GM18507 (cell line): ENCODE measurements around the gene SERPINE2.

Experiments used
- DNase-seq: peaks from one replicate; pipeline ENCODE4 v3.0.0; 2011; ENCODE audit warnings: low read depth; ENCODE audit not compliant: insufficient read length; ENCODE audit errors: extremely low spot score
- FAIRE-seq: peaks from 2 replicates; lab custom pipeline; 2011; peaks lifted over from hg19 to GRCh38; lab: Jason Lieb, UNC

SERPINE2 gene

DNA sequence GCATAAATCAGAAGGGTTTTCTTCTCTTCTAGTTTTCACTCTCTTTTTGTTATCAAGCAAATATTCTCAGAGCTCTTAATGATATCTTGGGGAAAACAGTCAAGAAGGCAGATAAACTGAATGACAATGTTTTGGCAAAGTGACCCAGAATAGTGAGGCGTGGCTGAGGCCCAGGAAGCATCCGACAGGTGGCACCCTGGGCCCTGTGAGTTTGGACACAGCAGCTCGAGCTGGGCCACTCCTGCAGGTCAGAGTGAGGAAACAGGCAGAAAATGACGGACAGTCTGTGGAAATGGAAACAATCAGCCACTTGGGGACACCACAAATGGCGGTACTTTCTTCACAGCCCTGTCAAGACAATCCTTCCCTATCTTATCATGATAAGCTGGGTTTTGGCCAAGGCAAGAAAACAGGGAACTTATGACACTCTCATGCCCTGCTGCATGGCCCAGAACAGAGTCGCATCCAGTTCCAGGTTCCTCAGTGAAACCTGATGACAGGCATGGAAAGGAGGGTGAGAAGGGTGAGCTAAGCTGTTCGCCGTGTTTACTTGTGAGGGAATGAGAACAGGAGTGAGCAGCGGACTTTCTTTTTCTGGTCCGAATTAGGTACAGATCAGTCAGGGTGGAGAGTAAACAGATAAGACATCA, 49.8 kb downstream of the SERPINE2 start:
- FAIRE-seq (no peak), DNase-seq (no peak)

DNA sequence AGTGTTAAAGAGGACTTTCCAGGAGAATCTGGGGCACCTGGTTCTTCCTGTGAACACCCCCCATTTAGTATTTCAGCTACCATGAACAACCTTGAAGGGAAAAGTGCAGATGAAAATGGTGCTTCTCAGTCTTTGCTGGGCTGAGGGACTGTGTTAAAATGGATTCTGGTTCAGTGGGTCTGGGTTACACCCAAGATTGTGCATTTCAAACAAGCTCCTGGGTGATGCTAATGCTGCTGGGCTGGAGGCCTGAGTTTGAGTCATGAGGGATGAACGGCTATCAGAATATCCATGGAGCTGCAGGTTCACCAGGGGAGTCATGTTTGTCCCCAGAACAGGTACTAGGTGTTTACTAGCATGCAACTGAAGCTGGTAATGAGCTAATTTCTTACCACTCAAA, 57.8 kb downstream of the SERPINE2 start:
- DNase-seq (no peak), FAIRE-seq (no peak)

DNA sequence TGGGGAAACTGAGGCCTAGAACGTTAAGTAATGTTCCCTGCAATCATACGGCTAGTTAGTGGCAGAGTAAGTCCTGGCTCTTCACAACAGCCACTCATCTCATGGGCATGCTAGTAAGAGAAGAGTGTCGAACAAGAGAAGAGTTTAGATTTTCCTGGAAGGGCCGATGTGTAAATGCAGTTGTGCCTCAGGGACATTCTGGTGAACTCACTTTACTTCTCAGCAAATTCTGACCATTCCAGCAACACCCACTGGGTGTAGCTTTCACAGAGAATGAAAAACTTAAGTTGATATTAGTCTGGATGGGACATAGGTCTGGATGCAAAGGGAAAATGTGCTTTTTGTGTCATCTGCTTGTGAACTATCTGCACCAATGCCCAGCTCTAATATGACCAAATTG, 58.3 kb downstream of the SERPINE2 start:
- FAIRE-seq: no peak
- no peak for DNase-seq

DNA sequence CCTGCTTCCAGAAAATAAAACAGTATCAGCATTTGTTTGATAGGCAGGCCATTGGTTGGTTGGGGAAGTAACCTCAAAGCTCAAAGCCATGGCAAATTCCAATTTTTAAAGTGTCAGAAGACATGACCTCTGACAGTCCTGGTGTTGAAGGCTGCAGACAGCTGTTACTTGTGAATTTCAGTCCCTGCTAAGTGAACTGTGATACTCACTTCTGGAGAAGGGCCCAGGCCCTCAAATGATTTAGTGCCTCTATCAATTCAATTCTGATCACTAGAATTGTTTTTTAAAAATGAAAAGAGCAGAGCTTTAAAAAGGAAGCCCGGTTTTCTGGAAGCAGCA, 58.7 kb downstream of the SERPINE2 start:
- FAIRE-seq (no peak), DNase-seq (no peak)

DNA sequence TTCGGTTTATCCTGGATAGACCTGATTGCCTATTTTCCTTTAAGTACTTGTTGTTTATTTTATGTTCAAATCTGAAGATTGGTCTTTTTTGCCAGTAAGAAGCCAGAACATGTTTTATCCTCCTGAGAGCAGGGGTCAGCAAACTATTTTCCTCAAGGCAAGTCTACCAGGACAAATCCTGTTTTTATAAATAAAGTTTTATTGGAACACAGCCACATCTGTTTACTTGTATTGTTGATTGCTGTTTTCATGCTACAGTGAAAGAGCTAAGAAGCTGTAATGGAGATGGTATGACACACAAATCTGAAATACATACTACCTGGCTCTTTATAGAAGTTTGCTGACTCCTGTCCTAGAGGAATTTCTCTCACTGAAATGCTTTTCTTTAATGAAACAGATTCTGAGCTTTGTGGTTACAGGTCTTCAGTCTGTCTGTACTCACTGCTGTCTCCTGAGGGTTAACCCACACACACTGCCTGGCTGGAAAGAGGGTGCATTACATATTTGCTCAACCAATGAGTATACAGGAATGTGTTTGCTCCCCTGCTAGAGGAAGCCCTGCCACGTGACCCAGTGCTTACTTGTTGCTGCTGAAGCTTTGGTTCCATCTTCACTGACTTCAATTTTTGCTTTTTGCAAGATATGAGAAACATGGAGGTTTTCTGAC, 59.2 kb downstream of the SERPINE2 start:
- no peak for FAIRE-seq
- no peak for DNase-seq

DNA sequence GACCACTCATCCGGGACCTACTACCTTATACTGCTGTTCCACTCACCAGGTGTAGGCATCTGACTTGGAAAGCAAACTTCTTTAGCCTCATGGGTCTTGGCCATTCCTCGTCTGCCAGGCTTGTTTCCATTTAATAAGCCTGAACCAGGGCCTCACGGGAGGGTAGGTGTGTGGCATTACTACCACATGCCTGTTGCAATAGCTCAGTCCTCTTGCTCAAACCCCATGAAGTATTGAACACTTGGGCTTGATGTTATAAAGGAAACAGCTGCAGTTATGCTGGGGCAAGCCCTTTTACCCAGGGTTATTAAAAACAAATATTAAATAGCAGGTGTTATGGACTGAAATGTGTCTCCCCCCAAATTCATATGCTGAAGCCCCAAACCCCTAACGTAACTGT, 60.6 kb downstream of the SERPINE2 start:
- no peak for FAIRE-seq

DNA sequence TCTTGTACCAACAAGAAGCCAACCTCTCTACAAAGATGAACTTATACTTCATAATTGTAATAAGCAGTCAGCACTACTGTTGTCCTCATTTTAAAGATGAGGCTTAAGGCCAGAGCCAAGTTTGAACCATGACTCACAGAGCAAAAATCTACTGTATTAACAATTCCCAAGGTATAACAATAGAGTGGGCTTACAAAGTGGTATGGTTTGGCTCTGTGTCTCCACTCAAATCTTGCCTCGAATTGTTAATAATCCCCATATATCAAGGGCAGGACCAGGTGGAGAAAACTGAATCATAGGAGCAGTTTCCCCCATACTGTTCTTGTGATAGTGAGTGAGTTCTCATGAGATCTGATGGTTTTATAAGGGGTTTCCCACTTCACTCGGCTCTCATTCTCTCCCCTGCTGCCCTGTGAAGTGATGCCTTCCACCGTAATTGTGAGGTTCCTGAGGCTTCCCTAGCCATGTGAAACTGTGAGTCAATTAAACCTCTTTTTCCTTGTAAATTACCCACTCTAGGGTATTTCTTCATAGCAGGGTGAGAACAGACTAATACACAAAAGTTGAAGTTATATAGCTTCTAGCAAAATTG, 62.4 kb downstream of the SERPINE2 start:
- DNase-seq (no peak), FAIRE-seq (no peak)

More for the DNA sequence above, 60.6 kb downstream of the SERPINE2 start:
- no peak for DNase-seq

DNA sequence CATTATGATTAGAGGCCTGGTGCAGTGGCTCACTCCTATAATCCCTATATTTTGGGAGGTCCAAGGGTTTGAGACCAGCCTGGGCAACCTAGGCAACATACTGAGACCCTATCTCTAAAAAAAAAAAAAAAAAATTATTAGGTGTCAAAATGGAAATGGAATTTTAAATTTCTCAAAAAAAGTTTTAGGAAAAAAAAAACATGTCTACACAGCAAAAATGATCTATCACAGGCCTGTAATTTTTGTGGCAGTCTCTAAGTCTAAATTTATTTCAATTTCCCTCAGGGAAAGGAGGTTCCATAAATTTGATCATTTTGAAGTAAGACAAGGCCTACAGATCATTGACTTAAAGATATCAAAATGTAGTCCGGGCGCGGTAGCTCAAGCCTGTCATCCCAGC, 65.5 kb downstream of the SERPINE2 start:
- FAIRE-seq (no peak), DNase-seq (no peak)

DNA sequence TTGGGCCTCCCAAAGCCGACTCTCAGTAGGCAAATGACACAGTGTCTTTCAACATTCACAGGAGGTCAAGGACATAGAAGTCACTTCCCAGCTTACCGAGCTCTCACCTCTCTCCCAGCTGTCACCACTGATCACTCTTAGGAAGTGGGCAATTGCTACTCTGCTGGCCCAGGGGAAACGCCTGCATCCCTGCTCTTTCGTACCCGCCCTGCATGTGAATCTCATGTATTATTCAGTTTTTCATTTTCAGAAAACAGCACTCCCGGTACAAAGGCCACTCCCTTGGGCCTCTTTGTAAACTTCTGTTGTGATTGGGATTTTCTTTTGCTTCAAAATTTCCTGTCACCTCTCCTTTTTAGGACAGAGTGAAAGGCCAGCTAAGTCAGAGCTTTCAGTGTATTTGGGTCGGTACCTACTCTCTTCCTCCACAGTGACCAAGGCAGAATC, 66.4 kb downstream of the SERPINE2 start:
- DNase-seq: no peak
- FAIRE-seq: no peak

DNA sequence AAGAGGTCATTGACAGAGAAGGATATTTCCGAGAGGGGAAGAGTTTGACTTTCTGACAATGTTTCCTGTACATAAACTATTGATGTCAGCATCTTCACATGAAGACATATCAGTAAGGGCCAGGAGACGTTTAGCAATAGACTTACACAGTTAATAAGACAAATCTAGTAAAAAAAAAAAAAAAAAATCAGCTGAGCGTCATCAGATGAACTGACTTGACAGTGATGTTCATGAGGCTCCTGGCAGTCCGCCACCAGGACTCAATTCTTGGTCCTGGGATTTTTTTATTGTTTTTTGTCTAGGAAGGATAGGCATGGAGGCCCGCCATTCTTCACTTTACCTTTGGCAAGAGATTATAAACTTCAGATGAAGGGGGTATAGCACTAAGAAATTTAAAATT, 67.4 kb downstream of the SERPINE2 start:
- FAIRE-seq (no peak), DNase-seq (no peak)

DNA sequence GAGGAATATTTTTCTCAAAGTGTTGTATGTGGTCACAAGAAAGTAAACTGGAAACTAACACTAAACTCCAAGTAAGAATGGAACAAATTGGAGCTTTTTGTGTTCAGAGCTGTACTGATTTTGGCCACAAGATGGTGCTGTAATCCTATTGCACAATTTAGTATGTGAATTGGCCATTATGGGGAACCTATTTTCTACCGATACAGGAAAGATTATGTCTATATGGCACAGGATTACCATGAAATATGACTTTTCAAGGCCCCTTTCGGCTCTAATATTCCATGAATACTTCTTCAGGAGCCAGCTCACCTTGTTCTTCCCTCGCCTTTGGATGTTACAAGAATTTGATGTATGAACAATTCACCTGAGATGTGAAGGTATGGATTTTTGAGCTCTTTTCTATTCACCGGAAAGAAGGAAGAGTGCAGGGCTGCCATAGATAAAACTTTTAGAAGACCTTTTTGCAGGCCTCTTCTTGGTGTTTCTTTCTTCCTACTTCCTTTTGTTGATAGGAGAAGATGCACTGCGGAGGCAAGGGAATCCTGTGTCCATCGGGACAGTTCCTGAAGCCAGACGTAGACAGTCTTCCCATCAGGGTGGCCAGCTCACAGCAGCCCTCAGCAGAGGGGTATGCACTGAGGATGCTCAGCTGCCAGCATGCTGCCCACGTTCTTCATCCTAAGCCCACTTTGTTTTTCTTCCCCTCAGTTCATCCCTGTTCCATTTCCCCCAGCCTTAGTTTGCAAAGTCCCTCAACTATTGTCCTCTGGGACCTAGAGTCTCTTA, 68.5 kb downstream of the SERPINE2 start:
- FAIRE-seq: peak; percentile 86

DNA sequence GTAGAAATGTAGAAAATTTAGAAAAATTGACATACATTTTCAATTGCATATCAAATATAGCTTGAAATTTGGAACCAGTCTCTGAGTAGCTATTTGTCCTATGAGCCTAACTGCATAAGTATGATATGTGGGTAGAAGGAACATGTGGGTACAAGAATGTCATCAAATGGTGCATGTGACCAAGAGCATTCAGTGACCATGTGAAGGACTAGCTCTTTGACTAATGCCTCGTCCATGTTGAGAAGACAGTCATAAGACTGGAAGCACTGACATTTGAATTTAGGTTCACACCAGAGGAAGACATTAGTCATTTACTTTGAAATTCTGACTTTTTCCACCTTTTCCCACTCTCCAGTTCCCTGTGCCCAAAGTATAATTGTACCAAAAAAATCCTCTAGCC, 69.2 kb downstream of the SERPINE2 start:
- DNase-seq: no peak
- no peak for FAIRE-seq

More for the DNA sequence above, 68.5 kb downstream of the SERPINE2 start:
- no peak for DNase-seq

DNA sequence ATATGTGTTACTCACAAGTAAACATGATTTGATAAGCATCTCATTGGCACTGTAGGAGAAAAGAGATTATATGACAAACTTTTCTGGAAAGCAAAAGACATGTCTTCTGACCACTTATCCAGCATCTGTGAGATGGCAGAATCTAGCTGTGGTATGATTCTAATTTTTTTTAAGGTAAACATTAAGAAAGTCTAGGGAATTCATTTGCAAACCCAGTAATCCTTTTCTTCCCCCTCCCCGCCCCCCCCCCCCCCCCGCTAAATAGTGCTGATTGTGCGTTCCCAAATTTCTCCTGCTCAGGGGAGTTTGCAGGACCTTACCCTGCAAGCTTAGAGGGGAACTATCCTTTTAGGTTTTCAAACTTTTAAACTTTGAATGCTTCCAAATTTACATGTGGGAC, 69.8 kb downstream of the SERPINE2 start:
- FAIRE-seq (no peak), DNase-seq (no peak)

DNA sequence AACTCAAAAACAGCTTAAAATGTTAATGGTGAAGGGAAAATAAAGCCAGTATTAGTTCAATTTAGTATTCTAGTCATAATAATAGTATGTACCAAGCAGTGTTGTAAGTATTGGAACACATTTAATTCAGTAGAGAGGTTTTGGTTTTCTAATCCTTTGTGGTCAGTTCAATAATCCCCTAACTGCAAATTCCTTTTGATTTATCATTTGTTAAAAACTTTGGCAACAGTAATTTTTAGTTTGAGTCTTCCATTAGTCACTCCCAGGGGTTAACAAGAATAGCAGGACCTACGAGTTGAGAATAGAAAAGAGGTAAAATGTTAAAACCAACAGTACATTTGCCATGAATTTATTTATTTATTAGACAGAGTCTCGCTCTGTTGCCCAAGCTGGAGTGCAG, 71.1 kb downstream of the SERPINE2 start:
- FAIRE-seq (no peak), DNase-seq (no peak)

DNA sequence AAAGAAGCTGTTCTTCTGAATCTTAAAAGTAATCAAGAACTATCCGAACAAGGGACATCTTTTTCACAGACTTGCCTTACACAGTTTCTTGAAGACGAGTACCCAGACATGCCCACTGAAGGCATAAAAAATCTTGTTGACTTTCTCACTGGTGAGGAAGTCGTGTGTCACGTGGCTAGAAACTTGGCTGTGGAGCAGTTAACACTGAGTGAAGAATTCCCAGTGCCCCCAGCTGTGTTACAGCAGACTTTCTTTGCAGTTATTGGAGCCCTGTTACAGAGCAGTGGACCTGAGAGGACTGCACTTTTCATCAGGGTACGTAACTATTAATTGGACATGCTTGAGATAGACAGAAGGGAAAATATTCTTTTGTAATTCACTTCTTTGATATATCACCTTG, 79.4 kb downstream of the SERPINE2 start:
- no peak for DNase-seq
- FAIRE-seq: no peak

DNA sequence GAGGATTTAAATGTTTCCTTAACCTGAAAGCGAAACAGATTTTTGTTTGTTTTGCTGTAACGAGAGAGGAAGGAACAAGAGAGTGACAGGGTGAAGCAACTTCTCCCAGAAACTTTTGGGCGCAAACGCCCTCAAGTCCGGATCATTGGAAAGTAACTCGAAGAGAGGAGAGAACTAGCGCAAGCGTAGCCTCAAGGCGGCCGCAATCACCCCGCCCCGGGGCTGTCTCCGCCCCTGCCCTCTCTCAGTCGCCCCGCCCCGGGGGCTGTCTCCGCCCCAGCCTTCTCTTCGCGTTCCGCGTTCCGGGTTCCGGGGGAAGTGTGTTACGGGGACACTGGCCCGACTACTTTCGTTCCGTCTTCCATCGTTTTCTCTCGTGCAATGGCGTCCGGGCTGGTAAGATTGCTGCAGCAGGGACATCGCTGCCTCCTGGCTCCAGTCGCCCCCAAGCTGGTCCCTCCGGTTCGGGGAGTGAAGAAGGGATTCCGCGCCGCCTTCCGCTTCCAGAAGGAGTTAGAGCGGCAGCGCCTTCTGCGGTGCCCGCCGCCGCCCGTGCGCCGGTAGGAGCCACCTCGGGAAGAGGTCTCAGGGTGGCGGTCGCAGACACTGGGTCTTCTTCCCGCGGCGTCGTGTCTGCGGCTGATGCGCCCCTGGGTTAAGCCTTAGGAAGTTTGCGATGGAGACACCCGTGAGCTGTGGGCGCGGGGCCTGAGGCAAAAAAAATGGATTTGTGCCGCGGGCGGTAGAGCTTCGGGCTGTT, 81.8 kb downstream of the SERPINE2 start, which contains the start of gene MRPL44:
MRPL44 (plus strand) TSS at position 372 of the 760 bp plus-strand sequence; CDS start at position 382, 10 bp downstream.
- peak; percentile 79 for DNase-seq
- FAIRE-seq: peak; percentile 96

DNA sequence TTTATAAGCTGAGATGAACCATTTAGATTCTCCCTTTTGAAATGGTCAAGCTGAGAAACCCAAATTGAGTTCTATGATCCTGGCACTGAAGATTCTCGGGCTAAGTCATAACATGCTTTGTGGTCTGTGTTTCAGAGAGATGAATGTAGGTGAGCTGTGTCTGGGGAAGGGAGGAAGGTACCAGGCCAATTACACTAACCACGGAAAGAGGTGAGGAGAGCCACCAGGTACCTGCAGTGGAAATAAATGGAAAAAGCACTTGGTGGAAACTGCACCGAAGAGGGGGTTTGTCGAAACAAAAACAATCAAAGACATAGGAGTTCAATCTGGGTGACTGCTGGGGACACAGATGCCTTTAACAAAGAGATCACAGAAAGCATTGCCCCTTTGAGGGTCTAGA, 82.8 kb downstream of the SERPINE2 start:
- DNase-seq (no peak), FAIRE-seq (peak; percentile 87)

DNA sequence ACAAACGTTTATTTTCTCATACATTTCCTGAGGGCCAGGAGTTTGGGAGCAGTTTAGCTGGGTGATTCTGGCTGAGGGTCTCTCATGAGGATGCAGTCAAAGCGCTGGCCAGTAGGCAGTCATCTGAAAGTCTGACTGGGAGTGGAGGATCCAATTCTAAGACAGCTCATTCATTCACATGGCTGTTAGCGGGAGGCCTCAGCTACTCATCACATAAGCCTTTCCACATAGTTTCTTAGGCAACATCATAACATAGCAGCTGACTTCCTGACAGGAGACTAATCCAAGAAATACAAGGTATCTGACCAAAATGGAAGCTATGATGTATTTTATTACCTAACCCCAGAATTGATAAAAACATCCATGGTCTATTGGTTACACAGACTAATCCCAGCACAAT, 84.7 kb downstream of the SERPINE2 start:
- FAIRE-seq (no peak), DNase-seq (no peak)

DNA sequence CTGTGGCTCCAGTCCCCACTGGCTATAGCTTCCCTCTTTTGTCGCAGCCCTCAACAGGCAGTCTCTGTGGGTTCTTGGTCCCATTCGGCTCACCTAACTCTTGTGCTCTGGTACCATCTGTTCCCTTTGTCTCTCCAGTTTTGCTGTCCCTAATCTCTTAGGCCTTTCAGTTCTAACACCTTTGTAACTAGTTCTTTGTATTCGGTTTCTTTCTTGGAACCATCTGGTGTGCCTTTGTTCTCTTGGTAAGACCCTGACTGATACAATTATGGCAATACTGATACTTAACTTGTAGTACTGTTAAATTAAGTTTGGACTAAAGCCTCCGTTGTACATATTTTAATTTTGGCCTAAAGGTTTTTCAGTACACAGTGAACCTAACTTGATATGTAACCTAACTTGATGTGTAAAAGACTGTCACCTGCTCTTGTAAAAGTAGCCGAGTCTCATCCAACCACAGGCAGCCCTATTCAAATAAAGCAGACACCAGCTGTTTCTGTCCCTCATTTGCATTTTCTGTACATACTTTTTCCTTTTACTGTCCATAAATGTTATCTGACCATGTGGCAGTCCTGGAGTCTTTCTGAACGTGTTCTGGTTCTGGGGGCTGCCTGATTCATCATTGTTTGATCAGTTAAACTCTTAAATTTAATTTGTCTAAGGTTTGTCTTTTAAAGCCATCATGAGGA, 86.7 kb downstream of the SERPINE2 start:
- peak; percentile 95 for FAIRE-seq
- DNase-seq: no peak
